GM21717 (cell line): ENCODE measurements around the gene CLCN7.

Source experiments
- ATAC-seq: cut with Tn5 transposase; IDR thresholded peaks from one replicate; pipeline ENCODE4 v1.9.1; 2021; ENCODE audit warnings: mild to moderate bottlenecking, moderate library complexity; ENCODE audit not compliant: unreplicated experiment

The CLCN7 gene

GRCh38 chr16:1465567-1465915 lies 9.3 kb downstream of the CLCN7 start:
- ATAC-seq: no peak

- no peak for ATAC-seq
Observed at GRCh38 chr16:1464894-1465566, 9.8 kb downstream of the CLCN7 start.

GRCh38 chr16:1464196-1464893 lies 10.5 kb downstream of the CLCN7 start:
- ATAC-seq: no peak

GRCh38 chr16:1461146-1461545 lies 13.7 kb downstream of the CLCN7 start:
- no peak for ATAC-seq

GRCh38 chr16:1460602-1461138 lies 14.2 kb downstream of the CLCN7 start:
- no peak for ATAC-seq

GRCh38 chr16:1459967-1460366 lies 14.9 kb downstream of the CLCN7 start:
- ATAC-seq: no peak

- ATAC-seq: no peak
Observed at GRCh38 chr16:1458977-1459341, 15.9 kb downstream of the CLCN7 start.

- ATAC-seq: no peak
Observed at GRCh38 chr16:1458336-1458976, 16.4 kb downstream of the CLCN7 start.

GRCh38 chr16:1457489-1458245 lies 17.2 kb downstream of the CLCN7 start:
- no peak for ATAC-seq

- no peak for ATAC-seq
Observed at GRCh38 chr16:1456951-1457350, 17.9 kb downstream of the CLCN7 start.

- ATAC-seq: no peak
Observed at GRCh38 chr16:1455190-1456171, 19.3 kb downstream of the CLCN7 start.

- no peak for ATAC-seq
Observed at GRCh38 chr16:1454561-1454960, 20.3 kb downstream of the CLCN7 start.

GRCh38 chr16:1453316-1453715 lies 21.5 kb downstream of the CLCN7 start:
- ATAC-seq: no peak

- ATAC-seq: no peak
Observed at GRCh38 chr16:1452530-1452929, 22.3 kb downstream of the CLCN7 start.

- ATAC-seq: no peak
Observed at GRCh38 chr16:1451702-1452392, 23.0 kb downstream of the CLCN7 start.

- no peak for ATAC-seq
Observed at GRCh38 chr16:1450841-1451240, 24.0 kb downstream of the CLCN7 start.

- no peak for ATAC-seq
Observed at GRCh38 chr16:1450218-1450617, 24.6 kb downstream of the CLCN7 start.

GRCh38 chr16:1449201-1449788 lies 25.5 kb downstream of the CLCN7 start:
- ATAC-seq: no peak

GRCh38 chr16:1448536-1449116 lies 26.2 kb downstream of the CLCN7 start:
- no peak for ATAC-seq
